Osteoblast (primary cell): ENCODE measurements around the gene UBD. TPM values are rescaled to one million over a fixed set of nuclear protein-coding genes. Genes with fewer than 3 reads are reported as not detected.

Source experiments
- DNase-seq: peaks from one replicate; pipeline ENCODE4 v3.0.0; 2011; ENCODE audit warnings: low spot score, mixed read lengths; ENCODE audit not compliant: insufficient read length; ENCODE audit errors: missing footprints
- H2AFZ ChIP-seq: 2 replicates; pipeline ENCODE4 v1.6.0; 2011; ENCODE audit warnings: mild to moderate bottlenecking, low read length
- H3K27ac ChIP-seq: 2 replicates; pipeline ENCODE4 v1.5.1; 2011; ENCODE audit warnings: mild to moderate bottlenecking, low read depth, low read length, moderate library complexity
- H3K27me3 ChIP-seq: 2 replicates; pipeline ENCODE4 v1.6.0; 2012; ENCODE audit warnings: mild to moderate bottlenecking, control low read depth, inconsistent platforms, low read length, moderate library complexity; ENCODE audit not compliant: insufficient read depth
- H3K36me3 ChIP-seq: 2 replicates; pipeline ENCODE4 v1.5.1; 2011; ENCODE audit warnings: mild to moderate bottlenecking, low read length, control low read depth, moderate library complexity; ENCODE audit not compliant: insufficient read depth
- H3K4me1 ChIP-seq: 2 replicates; pipeline ENCODE4 v1.5.1; 2011; ENCODE audit warnings: mild to moderate bottlenecking, low read length, control low read depth, moderate library complexity; ENCODE audit not compliant: insufficient read depth
- H3K4me2 ChIP-seq: 2 replicates; pipeline ENCODE4 v1.6.0; 2011; ENCODE audit warnings: mild to moderate bottlenecking, low read length; ENCODE audit not compliant: insufficient read depth
- H3K4me3 ChIP-seq: fragments of 200-600 bp; sonication (generic); 3 replicates; pipeline ENCODE4 v1.5.1; 2012; ENCODE audit warnings: mild to moderate bottlenecking, low read length, inconsistent platforms; ENCODE audit not compliant: insufficient read depth
- H3K79me2 ChIP-seq: 2 replicates; pipeline ENCODE4 v1.6.0; 2012; ENCODE audit warnings: mild to moderate bottlenecking, low read length, control low read depth, inconsistent platforms; ENCODE audit not compliant: insufficient read depth
- H3K9me3 ChIP-seq: 2 replicates; pipeline ENCODE4 v1.5.1; 2011; ENCODE audit warnings: low read depth, low read length, control low read depth
- H4K20me1 ChIP-seq: 2 replicates; pipeline ENCODE4 v1.6.0; 2012; ENCODE audit warnings: mild to moderate bottlenecking, low read length, control low read depth; ENCODE audit not compliant: insufficient read depth
- total RNA-seq: library from RNA; depleted of rRNA; stranded (reverse); fragments of >200 nt; gene quantifications from 2 replicates; pipeline ENCODE4 v1.2.3, GENCODE V29; 2012
- TF ChIP-seq, protein P1 (sequence below): IDR thresholded peaks from 2 replicates; pipeline ENCODE4 v1.5.1; 2011; ENCODE audit warnings: mild to moderate bottlenecking, low read depth, low read length, moderate library complexity; ENCODE audit errors: extremely low read depth

UBD gene
- not detected in 2 replicates for total RNA-seq

GRCh38 chr6:29559524-29560287, at the start of gene UBD:
Gene UBD, minus strand, starts transcription at chr6:29559732. Its CDS starts 31 bp downstream, at chr6:29559701.
- H3K27ac ChIP-seq, result no peak within 1 kb of the TSS
- no peak for DNase-seq
- peaks cover under 1% of the 10 kb centered on the region for H3K27me3 ChIP-seq
- H3K79me2 ChIP-seq, result no peaks in the 10 kb centered on the region
- no peaks in the 10 kb centered on the region for H3K4me1 ChIP-seq
- no peak within 1 kb of the TSS for H3K4me2 ChIP-seq
- H3K36me3 ChIP-seq, result no peaks in the 10 kb centered on the region
- no peaks in the 10 kb centered on the region for H3K9me3 ChIP-seq
- no peak within 1 kb of the TSS for H3K4me3 ChIP-seq
- TF ChIP-seq, protein P1, sequence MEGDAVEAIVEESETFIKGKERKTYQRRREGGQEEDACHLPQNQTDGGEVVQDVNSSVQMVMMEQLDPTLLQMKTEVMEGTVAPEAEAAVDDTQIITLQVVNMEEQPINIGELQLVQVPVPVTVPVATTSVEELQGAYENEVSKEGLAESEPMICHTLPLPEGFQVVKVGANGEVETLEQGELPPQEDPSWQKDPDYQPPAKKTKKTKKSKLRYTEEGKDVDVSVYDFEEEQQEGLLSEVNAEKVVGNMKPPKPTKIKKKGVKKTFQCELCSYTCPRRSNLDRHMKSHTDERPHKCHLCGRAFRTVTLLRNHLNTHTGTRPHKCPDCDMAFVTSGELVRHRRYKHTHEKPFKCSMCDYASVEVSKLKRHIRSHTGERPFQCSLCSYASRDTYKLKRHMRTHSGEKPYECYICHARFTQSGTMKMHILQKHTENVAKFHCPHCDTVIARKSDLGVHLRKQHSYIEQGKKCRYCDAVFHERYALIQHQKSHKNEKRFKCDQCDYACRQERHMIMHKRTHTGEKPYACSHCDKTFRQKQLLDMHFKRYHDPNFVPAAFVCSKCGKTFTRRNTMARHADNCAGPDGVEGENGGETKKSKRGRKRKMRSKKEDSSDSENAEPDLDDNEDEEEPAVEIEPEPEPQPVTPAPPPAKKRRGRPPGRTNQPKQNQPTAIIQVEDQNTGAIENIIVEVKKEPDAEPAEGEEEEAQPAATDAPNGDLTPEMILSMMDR, result no peak
- H4K20me1 ChIP-seq, result no peaks in the 10 kb centered on the region
- H2AFZ ChIP-seq, result no peak within 1 kb of the TSS

GRCh38 chr6:29608131-29608530, 48.6 kb upstream of the UBD start:
- TF ChIP-seq, protein P1, result no peak

DNA sequence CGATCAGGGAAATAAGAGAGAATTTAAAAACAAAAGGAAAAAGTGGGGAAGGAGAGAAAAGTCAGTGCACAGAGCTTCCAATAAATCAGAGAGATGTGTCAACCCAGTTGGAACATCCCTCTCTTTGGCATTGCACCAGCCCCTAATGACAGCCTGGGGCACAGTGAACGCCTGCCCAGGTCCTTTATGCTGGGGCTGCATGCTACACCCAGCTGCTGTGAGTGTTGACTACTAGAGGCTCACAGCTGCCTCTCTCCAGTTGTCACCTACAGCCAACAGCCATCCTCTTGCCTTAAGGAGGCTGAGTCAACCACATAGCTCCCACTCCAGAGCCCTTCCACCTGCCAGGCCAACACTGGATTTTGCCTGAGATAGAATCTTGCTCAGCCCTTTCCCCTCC, 44.4 kb upstream of the UBD start:
- Histone ChIP-seq H3K4me1 (no peaks in the 10 kb centered on the region), H3K27me3 (no peaks in the 10 kb centered on the region), H4K20me1 (no peaks in the 10 kb centered on the region), H3K79me2 (no peaks in the 10 kb centered on the region), H3K4me2 (no peak overlapping the region), H3K36me3 (peaks cover 44% of the 10 kb centered on the region), H2AFZ (no peak overlapping the region), H3K27ac (no peak overlapping the region), H3K4me3 (no peak overlapping the region), H3K9me3 (no peaks in the 10 kb centered on the region)
- no peak for DNase-seq
- TF ChIP-seq, protein P1, result no peak

More at GRCh38 chr6:29608131-29608530, 48.6 kb upstream of the UBD start:
- no peak for DNase-seq
- H4K20me1 ChIP-seq, result no peaks in the 10 kb centered on the region
- H3K79me2 ChIP-seq, result no peaks in the 10 kb centered on the region
- H3K9me3 ChIP-seq, result no peaks in the 10 kb centered on the region
- peaks cover 69% of the 10 kb centered on the region for H3K36me3 ChIP-seq
- H3K4me1 ChIP-seq, result no peaks in the 10 kb centered on the region
- no peaks in the 10 kb centered on the region for H3K27me3 ChIP-seq
- no peak overlapping the region for H3K4me3 ChIP-seq
- no peak overlapping the region for H3K4me2 ChIP-seq
- no peak overlapping the region for H2AFZ ChIP-seq
- no peak overlapping the region for H3K27ac ChIP-seq

DNA sequence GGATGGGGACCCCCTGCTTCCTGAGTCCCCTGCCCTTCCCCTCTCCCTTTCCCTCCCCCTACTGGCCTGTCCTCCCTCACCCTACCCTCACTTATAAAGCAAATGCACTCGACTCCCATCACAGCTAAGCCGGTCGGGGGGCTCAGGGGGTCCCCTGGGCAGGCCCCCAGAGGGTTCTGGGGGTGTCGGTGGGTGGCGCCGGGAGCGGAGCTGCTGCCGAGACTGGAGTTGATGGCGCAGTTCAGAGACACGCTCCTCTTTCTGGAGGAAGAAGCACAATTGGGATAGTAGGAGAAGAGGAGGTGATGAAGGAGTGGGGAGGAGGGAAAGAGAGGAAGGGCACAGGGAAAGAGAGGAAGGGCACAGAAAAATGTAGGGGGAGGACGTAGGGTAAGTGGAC, 43.9 kb upstream of the UBD start:
- TF ChIP-seq, protein P1, result no peak
- Histone ChIP-seq H3K9me3 (no peaks in the 10 kb centered on the region), H2AFZ (no peak overlapping the region), H3K27ac (no peak overlapping the region), H3K4me2 (no peak overlapping the region), H3K4me1 (no peaks in the 10 kb centered on the region), H3K36me3 (peaks cover 40% of the 10 kb centered on the region), H4K20me1 (no peaks in the 10 kb centered on the region), H3K4me3 (no peak overlapping the region), H3K79me2 (no peaks in the 10 kb centered on the region), H3K27me3 (no peaks in the 10 kb centered on the region)
- no peak for DNase-seq
